ENCODE data around the gene GPD1L. TPM values are rescaled to one million over a fixed set of nuclear protein-coding genes. Genes with fewer than 3 reads are reported as not detected.
"Not testable (repeated sequence)": the region's sequence is repeated elsewhere in the genome, so short reads cannot be mapped to it uniquely, and the experiment has no call there.

The GPD1L gene
- total and polyA plus RNA-seq, 2 of the 4 experiments (the other 2 are of a cell fraction): 3.9 to 7.9 TPM

DNA sequence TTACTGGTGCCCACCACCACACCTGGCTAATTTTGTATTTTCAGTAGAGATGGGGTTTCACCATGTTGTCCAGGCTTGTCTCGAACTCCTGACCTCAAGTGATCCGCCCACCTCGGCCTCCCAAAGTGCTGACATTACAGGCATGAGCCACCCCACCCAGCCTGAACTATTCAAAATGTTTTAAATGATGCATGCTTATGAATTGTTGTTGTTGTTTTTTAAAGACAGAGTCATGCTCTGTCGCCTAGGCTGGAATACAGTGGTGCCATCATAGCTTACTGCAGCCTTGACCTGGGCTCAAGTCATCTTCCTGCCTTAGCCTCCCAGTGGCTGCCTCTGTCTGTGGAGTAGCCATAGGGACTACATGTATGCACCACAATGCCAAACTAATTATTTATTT is 48.0 kb upstream of the GPD1L start:
- DNase-seq; H4K8ac ChIP-seq (ENCODE audit: low read depth in 2 of 2, low read length in 2 of 2); H3K4me1 ChIP-seq (ENCODE audit: control insufficient read depth, insufficient read depth, low read length); in situ Hi-C loops (cut with MboI; ENCODE audit: low sequenced_read_pairs); H3K18ac ChIP-seq (ENCODE audit: low read depth, low read length); H4K91ac ChIP-seq (ENCODE audit: insufficient read depth, low read depth, low read length); H2BK20ac ChIP-seq (ENCODE audit: low read depth, low read length); intact Hi-C loops (cut with micrococcal nuclease); H3K27ac ChIP-seq (ENCODE audit: insufficient read depth, low read length); H3K4ac ChIP-seq (ENCODE audit: low read depth, low read length); H2AK5ac ChIP-seq (ENCODE audit: low read depth, low read length); H3K9ac ChIP-seq (ENCODE audit: low read depth, low read length); H2BK15ac ChIP-seq (ENCODE audit: low read depth, low read length); H3K56ac ChIP-seq (ENCODE audit: extremely low read depth, insufficient read depth, low read length); H2BK5ac ChIP-seq (ENCODE audit: low read depth, low read length, poor library complexity, severe bottlenecking); POLR2A ChIA-PET (ENCODE audit: unreplicated experiment); H2AK9ac ChIP-seq (replicated peaks; ENCODE audit: low read depth, low read length, poor library complexity); BruUV-seq (replicated peaks); H3K36me3 ChIP-seq (ENCODE audit: control insufficient read depth, insufficient read depth, low read length); H2BK120ac ChIP-seq (ENCODE audit: low read depth, low read length); dilution Hi-C loops (cut with HindIII; ENCODE audit: low sequenced_read_pairs, unreplicated experiment); H3K23ac ChIP-seq (ENCODE audit: low read depth, low read length); H3K27me3 ChIP-seq (ENCODE audit: control insufficient read depth, insufficient read depth, low read length); ATAC-seq (ENCODE audit: low read depth); CTCF ChIA-PET; H4K20me1 ChIP-seq (ENCODE audit: insufficient read depth, low read length); H3K4me2 ChIP-seq (ENCODE audit: low read depth, low read length); H3K9me1 ChIP-seq (ENCODE audit: insufficient read depth, low read length); H2AFZ ChIP-seq (replicated peaks; ENCODE audit: low read length, poor library complexity); H3K4me3 ChIP-seq (ENCODE audit: insufficient read depth, low read depth, low read length); H3K14ac ChIP-seq (replicated peaks; ENCODE audit: low read depth, low read length); H4K5ac ChIP-seq (ENCODE audit: low read depth, low read length); H3K9me3 ChIP-seq (ENCODE audit: control insufficient read depth, insufficient read depth, low read length); H3K79me1 ChIP-seq (ENCODE audit: low read depth in 1 of 2, low read length in 2 of 2): not testable (repeated sequence)
- no CpG with 5 or more reads among the region's 4 CpGs for WGBS, 2 experiments (ENCODE audit: extremely low coverage in 2 of 2, insufficient read length in 1 of 2)
